Stimulated activated CD8-positive, alpha-beta memory T cell treated with anti-CD3 and anti-CD28 coated beads, Interleukin-15, amount 100 ng/mL, for 4 hours (primary cell): Measurements from ENCODE around the gene KBTBD3.
"Not testable (repeated sequence)": the region's sequence is repeated elsewhere in the genome, so short reads cannot be mapped to it uniquely, and the experiment has no call there.

ENCODE experiments used
- DNase-seq, 2 donors: peaks; one replicate each; pipeline ENCODE4 v3.0.0-alpha.2; 2020; ENCODE audit warnings: low read depth in 2 of 2

KBTBD3 gene

GRCh38 chr11:106011481-106011880 is 65.7 kb downstream of the KBTBD3 start:
- no peak for DNase-seq

DNA sequence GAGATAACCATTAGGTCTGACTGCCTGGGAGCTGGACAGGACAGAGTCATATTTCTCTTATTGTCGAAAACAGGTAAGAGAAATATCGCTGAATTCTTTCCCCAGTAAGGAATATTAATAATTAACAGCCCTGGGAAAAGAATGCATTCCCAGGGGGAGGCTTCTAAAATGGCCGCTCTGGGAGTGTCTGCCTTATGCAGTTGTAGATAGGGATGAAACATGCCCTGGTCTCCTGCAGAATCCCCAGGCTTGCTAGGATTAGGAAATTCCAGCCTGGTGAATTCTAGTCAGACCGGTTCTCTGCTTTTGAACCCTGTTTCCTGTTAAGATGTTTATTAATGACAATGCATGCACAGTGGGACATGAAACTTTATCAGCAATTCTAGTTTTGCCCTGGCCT is 74.1 kb downstream of the KBTBD3 start:
- DNase-seq = not testable (repeated sequence)

- DNase-seq = no peak
Measured at GRCh38 chr11:106001304-106002012, 75.7 kb downstream of the KBTBD3 start.
